ENCODE results near the gene TSFM. TPM values are rescaled to one million over a fixed set of nuclear protein-coding genes. Genes with fewer than 3 reads are reported as not detected.

TSFM gene
- total and polyA plus RNA-seq, 7 donors = 31.5 to 74.3 (median 52.1) TPM

DNA sequence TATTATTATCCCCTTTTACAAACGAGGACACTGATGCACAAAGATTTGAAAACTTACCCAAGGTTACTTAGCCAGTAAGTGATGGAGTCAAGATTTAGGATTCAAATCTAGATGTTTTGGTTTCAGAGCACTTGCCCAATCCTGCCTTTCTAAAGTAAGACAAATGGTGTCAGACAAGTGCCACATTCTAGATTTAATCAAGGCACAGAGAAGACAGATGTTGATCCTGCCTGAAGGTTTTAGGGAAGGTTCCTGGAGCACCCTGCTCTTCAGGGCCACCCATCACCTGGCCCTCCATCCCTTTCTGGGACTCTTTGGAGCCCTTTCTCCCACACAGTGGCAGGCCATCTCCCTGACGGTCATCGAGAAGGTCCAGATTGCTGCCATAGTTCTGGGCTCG is 24.8 kb upstream of the TSFM start:
- no peaks in the 10 kb centered on the region for H3K9me3 ChIP-seq
- ATAC-seq (no peak), DNase-seq (no peak)
- peaks cover 0 to 21% of the 10 kb centered on the region in 2 donors for H3K36me3 ChIP-seq (ENCODE audit: insufficient read depth in 1 of 2, low read depth in 1 of 2)
- no peak for TF ChIP-seq CTCF (IDR thresholded peaks at IDR 0.05)
- intact Hi-C loops (cut with DNase I) = no loop called here
- peaks cover 0 to 17% (median 1%) of the 10 kb centered on the region in 3 donors for H3K27me3 ChIP-seq (ENCODE audit: insufficient read depth in 3 of 3, low read length in 2 of 3)
- H3K27ac ChIP-seq = no peak overlapping the region
- no peak overlapping the region for H3K4me3 ChIP-seq
- H3K4me1 ChIP-seq = peaks cover 9% of the 10 kb centered on the region
- WGBS, 3 donors = 87 to 91% (median 89%) methylated on average over 4 of the region's 4 CpGs

GRCh38 chr12:57758552-57759359 is 23.8 kb upstream of the TSFM start:
- TF ChIP-seq CTCF (IDR thresholded peaks at IDR 0.05) = no peak
- DNase-seq (no peak), ATAC-seq (no peak)
- Histone ChIP-seq H3K4me1 (peaks cover 9% of the 10 kb centered on the region), H3K4me3 (no peak overlapping the region), H3K9me3 (no peaks in the 10 kb centered on the region), H3K36me3 (ENCODE audit: insufficient read depth in 1 of 2, low read depth in 1 of 2) (peaks cover 0 to 21% of the 10 kb centered on the region in 2 donors), H3K27ac (no peak overlapping the region), H3K27me3 (ENCODE audit: insufficient read depth in 3 of 3, low read length in 2 of 3) (peaks cover 0 to 27% (median 2%) of the 10 kb centered on the region in 3 donors)
- 90 to 93% (median 92%) methylated on average over 24 to 25 of the region's 25 CpGs for whole genome bisulfite sequencing, 3 donors
- intact Hi-C loops (cut with DNase I) = no loop called here

- peaks cover 0 to 21% of the 10 kb centered on the region in 2 donors for H3K36me3 ChIP-seq (ENCODE audit: insufficient read depth in 1 of 2, low read depth in 1 of 2)
- H3K4me3 ChIP-seq = no peak overlapping the region
- no peak overlapping the region for H3K27ac ChIP-seq
- peaks cover 0 to 34% (median 7%) of the 10 kb centered on the region in 3 donors for H3K27me3 ChIP-seq (ENCODE audit: insufficient read depth in 3 of 3, low read length in 2 of 3)
- DNase-seq (no peak), ATAC-seq (peak in 2 of 4 donors; percentile 32 to 44)
- intact Hi-C loops (cut with DNase I) = no loop called here
- peak; percentile 33 for TF ChIP-seq CTCF (IDR thresholded peaks at IDR 0.05)
- no peaks in the 10 kb centered on the region for H3K9me3 ChIP-seq
- peaks cover 8% of the 10 kb centered on the region for H3K4me1 ChIP-seq
- WGBS, 3 donors = 38 to 47% (median 44%) methylated on average over 3 of the region's 3 CpGs
Observed at GRCh38 chr12:57759360-57759980, 23.1 kb upstream of the TSFM start.

DNA sequence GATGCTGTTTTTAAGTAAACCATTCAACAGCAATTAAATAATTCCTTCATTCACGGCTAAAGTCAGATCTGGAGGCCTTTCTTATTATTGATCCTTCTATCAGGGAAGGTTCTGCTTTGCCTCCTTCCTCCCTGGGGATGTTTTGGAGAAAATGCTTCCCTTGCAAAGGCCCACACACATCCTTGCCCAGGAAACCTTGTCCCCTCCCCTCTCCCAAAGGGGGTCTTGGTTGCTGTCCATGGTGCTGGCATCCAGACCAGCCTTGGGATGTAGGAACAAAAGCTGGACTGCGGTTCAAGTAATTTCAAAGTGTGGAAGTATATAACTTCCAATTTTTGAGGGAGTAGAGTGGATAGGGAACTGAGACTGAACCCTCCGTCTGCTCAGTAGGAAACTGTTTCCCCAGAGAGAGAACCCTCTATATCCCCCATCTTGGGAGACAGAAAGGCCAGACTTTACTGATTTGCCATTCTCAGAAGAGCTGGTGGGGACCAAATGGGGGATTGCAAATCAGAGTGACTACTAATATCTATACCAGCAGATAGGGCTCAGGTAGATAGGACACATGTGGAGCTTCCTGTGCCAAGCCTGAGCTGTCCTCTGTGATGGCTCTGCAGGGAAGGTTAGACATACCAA is 22.1 kb upstream of the TSFM start:
- H3K4me1 ChIP-seq = peaks cover 9% of the 10 kb centered on the region
- intact Hi-C loops (cut with DNase I) = no loop called here
- no peak overlapping the region for H3K4me3 ChIP-seq
- 87 to 90% (median 89%) methylated on average over 3 of the region's 3 CpGs for WGBS, 3 donors
- peaks cover 0 to 21% of the 10 kb centered on the region in 2 donors for H3K36me3 ChIP-seq (ENCODE audit: insufficient read depth in 1 of 2, low read depth in 1 of 2)
- peaks cover 0 to 44% (median 16%) of the 10 kb centered on the region in 3 donors for H3K27me3 ChIP-seq (ENCODE audit: insufficient read depth in 3 of 3, low read length in 2 of 3)
- no peak overlapping the region for H3K27ac ChIP-seq
- TF ChIP-seq CTCF (IDR thresholded peaks at IDR 0.05) = no peak
- ATAC-seq (no peak), DNase-seq (no peak)
- H3K9me3 ChIP-seq = no peaks in the 10 kb centered on the region
